Sigmoid colon (tissue), 7 donors: ENCODE results near the gene TTLL11. TPM values are rescaled to one million over a fixed set of nuclear protein-coding genes. Genes with fewer than 3 reads are reported as not detected.

Source experiments
- DNase-seq: peaks from one replicate; pipeline ENCODE4 v3.0.0-alpha.2; 2019
- H3K27ac ChIP-seq, 4 donors: fragments of 200-600 bp; sonication (generic); one replicate each; pipeline ENCODE4 v1.5.1; 2016 to 2019; ENCODE audit warnings: mild to moderate bottlenecking in 1 of 4
- H3K27me3 ChIP-seq, 3 donors: fragments of 200-600 bp; sonication (generic); one replicate each; pipeline ENCODE4 v1.5.1; 2019; ENCODE audit warnings: mild to moderate bottlenecking in 1 of 3
- H3K36me3 ChIP-seq, 4 donors: fragments of 200-600 bp; sonication (generic); one replicate each; pipeline ENCODE4 v1.5.1; 2016 to 2019
- H3K4me1 ChIP-seq, 4 donors: fragments of 200-600 bp; sonication (generic); one replicate each; pipeline ENCODE4 v1.5.1; 2017 to 2019
- H3K4me3 ChIP-seq, 4 donors: fragments of 200-600 bp; sonication (generic); one replicate each; pipeline ENCODE4 v1.5.1; 2017 to 2019; ENCODE audit warnings: mild to moderate bottlenecking in 2 of 4, moderate library complexity in 1 of 4
- H3K9me3 ChIP-seq, 4 donors: fragments of 200-600 bp in 3 of 4; sonication (generic) in 3 of 4; one replicate each; pipeline versions ENCODE4 v1.5.1 to v1.6.1; 2013 to 2019
- EP300 ChIP-seq, 4 donors: sonication (generic); formaldehyde crosslinking; IDR thresholded peaks; one replicate each; pipeline ENCODE4 v1.6.1; 2017; ENCODE audit warnings: antibody characterized with exemption in 4 of 4
- POLR2A ChIP-seq, 2 donors: fragments of 450-650 bp; IDR thresholded peaks; one replicate each; pipeline ENCODE4 v1.6.1; 2016; ENCODE audit warnings: antibody characterized with exemption in 2 of 2, mild to moderate bottlenecking in 2 of 2, moderate library complexity in 2 of 2
- POLR2AphosphoS5 ChIP-seq, 4 donors: sonication (generic); formaldehyde crosslinking; IDR thresholded peaks; one replicate each; pipeline ENCODE4 v1.6.1; 2017; ENCODE audit warnings: antibody characterized with exemption in 4 of 4
- WGBS, 2 donors: extraction: QIAGEN DNeasy Blood & Tissue Kit; methylation state at CpG; one replicate each; pipeline ENCODE4 v1.1.7; 2013; 5-methylcytosine and 5-hydroxymethylcytosine counted together
- intact Hi-C: fragments of 100-400 bp; cut with DNase I; formaldehyde crosslinking; loops from one replicate; pipeline ENCODE4 v1.15.1; 2023
- polyA plus RNA-seq, 3 donors: library from polyadenylated mRNA; stranded (reverse); fragments of 200-250 nt; gene quantifications; one replicate each; pipeline ENCODE4 v1.2.3, GENCODE V29; 2013
- total RNA-seq, 4 donors: library from RNA; depleted of rRNA; stranded (reverse); fragments of >200 nt; gene quantifications; one replicate each; pipeline ENCODE4 v1.1.0, GENCODE V29; 2016
- TF ChIP-seq, protein P1 (sequence below), 4 experiments: fragments of 450-650 bp in 3 of 4; fragments of 200-600 bp in 1 of 4; IDR thresholded peaks; one replicate each; pipeline ENCODE4 v1.5.1; 2016 to 2019; ENCODE audit warnings: antibody characterized with exemption in 4 of 4, mild to moderate bottlenecking in 3 of 4, moderate library complexity in 2 of 4
- donor health status: healthy with polysubstance abuse.
- donor health status: Bipolar disorder and iron deficiency.
- donor health status: healthy.

The TTLL11 gene
- total and polyA plus RNA-seq, 7 donors: 4.2 to 40.7 (median 27.6) TPM

DNA sequence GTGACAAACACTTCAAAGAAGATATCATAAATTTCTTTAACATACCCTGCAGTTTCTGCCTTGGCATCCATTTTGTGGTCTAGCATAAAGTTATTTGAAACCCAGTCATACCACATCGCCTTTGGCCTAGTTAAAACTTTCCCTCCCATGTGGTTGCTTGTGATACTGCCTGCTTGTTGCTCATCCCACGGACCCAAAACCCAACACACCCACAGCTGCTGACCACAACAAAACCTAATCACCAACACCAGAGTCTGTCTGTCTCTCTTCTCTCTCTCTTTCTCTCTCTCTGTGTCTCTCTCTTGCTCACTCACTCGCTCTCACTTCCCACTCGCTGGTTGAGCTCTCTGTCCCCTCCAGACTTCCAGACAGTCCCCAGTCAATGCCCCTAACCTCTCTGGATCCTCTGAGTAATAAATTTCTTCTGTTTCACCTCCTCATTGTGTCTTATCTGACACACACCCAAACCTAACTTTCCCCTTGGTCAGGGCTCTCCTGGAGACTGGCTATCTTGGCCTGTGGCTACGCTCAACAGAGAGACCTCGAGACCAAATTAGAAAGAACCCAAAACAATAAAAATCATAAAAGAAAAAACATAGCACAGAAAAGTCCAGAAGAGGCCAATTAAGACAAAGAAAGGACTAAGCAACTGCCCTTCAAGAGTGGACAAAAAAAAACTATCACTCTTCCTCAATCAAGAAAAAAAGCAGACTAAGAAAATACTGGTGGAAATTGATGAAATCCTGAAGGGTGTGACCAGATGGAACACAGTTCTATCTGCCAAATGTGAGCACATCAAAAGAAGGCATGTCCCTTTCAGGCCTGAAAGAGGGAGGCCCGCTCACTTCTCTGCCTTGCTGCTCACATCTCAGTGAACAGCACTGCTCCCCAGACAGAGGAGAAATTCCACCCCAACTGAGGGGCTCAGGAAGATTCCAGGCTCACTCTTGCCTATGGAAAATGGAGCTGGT is 41.5 kb downstream of the TTLL11 start:
- no peak overlapping the region for H3K27ac ChIP-seq
- TF ChIP-seq EP300 (IDR thresholded peaks at IDR 0.05) (no peak), POLR2A (IDR thresholded peaks at IDR 0.05) (no peak), POLR2AphosphoS5 (IDR thresholded peaks at IDR 0.05) (no peak)
- TF ChIP-seq, protein P1, sequence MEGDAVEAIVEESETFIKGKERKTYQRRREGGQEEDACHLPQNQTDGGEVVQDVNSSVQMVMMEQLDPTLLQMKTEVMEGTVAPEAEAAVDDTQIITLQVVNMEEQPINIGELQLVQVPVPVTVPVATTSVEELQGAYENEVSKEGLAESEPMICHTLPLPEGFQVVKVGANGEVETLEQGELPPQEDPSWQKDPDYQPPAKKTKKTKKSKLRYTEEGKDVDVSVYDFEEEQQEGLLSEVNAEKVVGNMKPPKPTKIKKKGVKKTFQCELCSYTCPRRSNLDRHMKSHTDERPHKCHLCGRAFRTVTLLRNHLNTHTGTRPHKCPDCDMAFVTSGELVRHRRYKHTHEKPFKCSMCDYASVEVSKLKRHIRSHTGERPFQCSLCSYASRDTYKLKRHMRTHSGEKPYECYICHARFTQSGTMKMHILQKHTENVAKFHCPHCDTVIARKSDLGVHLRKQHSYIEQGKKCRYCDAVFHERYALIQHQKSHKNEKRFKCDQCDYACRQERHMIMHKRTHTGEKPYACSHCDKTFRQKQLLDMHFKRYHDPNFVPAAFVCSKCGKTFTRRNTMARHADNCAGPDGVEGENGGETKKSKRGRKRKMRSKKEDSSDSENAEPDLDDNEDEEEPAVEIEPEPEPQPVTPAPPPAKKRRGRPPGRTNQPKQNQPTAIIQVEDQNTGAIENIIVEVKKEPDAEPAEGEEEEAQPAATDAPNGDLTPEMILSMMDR (IDR thresholded peaks at IDR 0.05): no peak
- 78 to 90% methylated on average over 7 of the region's 7 CpGs for WGBS, 2 donors
- no peaks in the 10 kb centered on the region for H3K9me3 ChIP-seq
- peaks cover 0 to 17% (median 11%) of the 10 kb centered on the region in 4 donors for H3K4me1 ChIP-seq
- H3K36me3 ChIP-seq: no peaks in the 10 kb centered on the region
- no peaks in the 10 kb centered on the region for H3K27me3 ChIP-seq
- intact Hi-C loops: no loop called here
- DNase-seq: no peak
- no peak overlapping the region for H3K4me3 ChIP-seq

- no peak for DNase-seq
- H3K27ac ChIP-seq: no peak overlapping the region
- H3K4me1 ChIP-seq: peaks cover 0 to 17% (median 11%) of the 10 kb centered on the region in 4 donors
- TF ChIP-seq POLR2A (IDR thresholded peaks at IDR 0.05): no peak
- TF ChIP-seq, protein P1 (IDR thresholded peaks at IDR 0.05): no peak
- TF ChIP-seq POLR2AphosphoS5 (IDR thresholded peaks at IDR 0.05): no peak
- TF ChIP-seq EP300 (IDR thresholded peaks at IDR 0.05): no peak
- no peaks in the 10 kb centered on the region for H3K36me3 ChIP-seq
- 95 to 96% methylated on average over 7 of the region's 7 CpGs for WGBS, 2 donors
- intact Hi-C loops: no loop called here
- no peaks in the 10 kb centered on the region for H3K27me3 ChIP-seq
- H3K9me3 ChIP-seq: no peaks in the 10 kb centered on the region
- H3K4me3 ChIP-seq: no peak overlapping the region
Measured at GRCh38 chr9:122050167-122050566, 42.9 kb downstream of the TTLL11 start.

DNA sequence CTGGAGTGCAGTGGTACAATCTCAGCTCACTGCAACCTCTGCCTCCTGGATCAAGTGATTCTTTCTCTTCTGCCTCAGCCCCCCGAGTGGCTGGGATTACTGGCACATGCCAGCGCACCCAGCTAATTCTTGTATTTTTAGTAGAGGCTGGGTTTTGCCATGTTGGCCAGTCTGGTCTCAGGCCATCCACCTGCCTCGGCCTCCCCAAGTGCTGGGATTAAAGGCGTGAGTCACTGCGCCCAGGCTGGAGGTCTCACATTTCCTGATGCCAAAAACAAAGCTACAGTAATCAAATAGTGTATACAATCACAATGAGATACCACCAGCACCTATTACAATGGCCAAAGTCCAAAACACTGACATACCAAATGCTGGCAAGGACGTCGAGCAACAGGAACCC is 51.1 kb downstream of the TTLL11 start:
- peaks cover 0 to 11% (median 7%) of the 10 kb centered on the region in 4 donors for H3K36me3 ChIP-seq
- H3K4me1 ChIP-seq: peaks cover 0 to 29% (median 22%) of the 10 kb centered on the region in 4 donors
- no peak overlapping the region for H3K4me3 ChIP-seq
- WGBS, 2 donors: 66 to 86% methylated on average over 7 of the region's 7 CpGs
- DNase-seq: no peak
- H3K27me3 ChIP-seq: no peaks in the 10 kb centered on the region
- TF ChIP-seq POLR2A (IDR thresholded peaks at IDR 0.05): no peak
- no peak for TF ChIP-seq EP300 (IDR thresholded peaks at IDR 0.05)
- TF ChIP-seq, protein P1 (IDR thresholded peaks at IDR 0.05): no peak
- TF ChIP-seq POLR2AphosphoS5 (IDR thresholded peaks at IDR 0.05): no peak
- intact Hi-C loops: no loop called here
- H3K9me3 ChIP-seq: no peaks in the 10 kb centered on the region
- H3K27ac ChIP-seq: no peak overlapping the region

DNA sequence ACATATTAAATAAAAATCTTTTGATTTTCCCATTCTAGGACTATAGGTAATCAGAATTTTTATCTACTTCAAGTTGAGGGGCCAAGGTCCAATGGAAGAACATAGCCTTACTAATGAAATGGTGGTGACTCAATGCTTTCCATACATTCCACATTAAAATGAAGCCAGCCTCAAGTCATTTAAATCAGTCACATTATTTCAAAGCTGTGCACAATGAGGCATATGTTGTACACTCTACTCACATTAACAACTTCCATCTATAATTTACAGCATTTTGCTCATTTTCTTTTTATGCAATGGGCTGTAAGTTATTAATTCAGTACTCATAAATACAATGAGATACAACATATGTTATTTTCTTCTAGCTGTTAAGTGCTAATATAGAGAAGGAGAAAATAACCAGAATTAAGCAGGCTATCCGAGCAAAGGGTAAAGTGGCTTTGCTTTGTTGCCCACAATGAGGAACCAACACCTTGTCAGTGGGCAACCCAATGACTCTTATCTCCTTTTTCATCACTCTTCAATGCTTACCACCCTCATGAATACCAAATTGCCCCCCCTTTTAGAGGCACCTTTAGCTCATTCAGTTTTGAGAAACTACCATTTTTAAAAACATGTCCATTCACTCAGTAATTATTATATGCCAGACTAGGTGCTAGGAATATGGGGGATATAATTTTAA is 52.4 kb downstream of the TTLL11 start:
- H3K27ac ChIP-seq: peak overlapping the region in 3 of 4 donors; percentile 38 to 65 (median 64)
- no peaks in the 10 kb centered on the region for H3K27me3 ChIP-seq
- no peak overlapping the region for H3K4me3 ChIP-seq
- H3K4me1 ChIP-seq: peaks cover 0 to 33% (median 24%) of the 10 kb centered on the region in 4 donors
- 0 to 33% methylated on average over 1 of the region's 1 CpG for WGBS, 2 donors
- intact Hi-C loops: no loop called here
- DNase-seq: no peak
- TF ChIP-seq, protein P1 (IDR thresholded peaks at IDR 0.05): no peak
- TF ChIP-seq POLR2AphosphoS5 (IDR thresholded peaks at IDR 0.05) (no peak), EP300 (IDR thresholded peaks at IDR 0.05) (no peak), POLR2A (IDR thresholded peaks at IDR 0.05) (no peak)
- H3K9me3 ChIP-seq: no peaks in the 10 kb centered on the region
- H3K36me3 ChIP-seq: peaks cover 0 to 12% (median 10%) of the 10 kb centered on the region in 4 donors
